Right hindlimb (tissue), 1 donor: Measurements from ENCODE around the gene ZFAND3.

Experiments
- DNase-seq: peaks from one replicate; pipeline ENCODE4 v3.0.0-alpha.2; 2018

The ZFAND3 gene

GRCh38 chr6:38174315-38174714 is 354.8 kb downstream of the ZFAND3 start:
- DNase-seq: no peak

DNA sequence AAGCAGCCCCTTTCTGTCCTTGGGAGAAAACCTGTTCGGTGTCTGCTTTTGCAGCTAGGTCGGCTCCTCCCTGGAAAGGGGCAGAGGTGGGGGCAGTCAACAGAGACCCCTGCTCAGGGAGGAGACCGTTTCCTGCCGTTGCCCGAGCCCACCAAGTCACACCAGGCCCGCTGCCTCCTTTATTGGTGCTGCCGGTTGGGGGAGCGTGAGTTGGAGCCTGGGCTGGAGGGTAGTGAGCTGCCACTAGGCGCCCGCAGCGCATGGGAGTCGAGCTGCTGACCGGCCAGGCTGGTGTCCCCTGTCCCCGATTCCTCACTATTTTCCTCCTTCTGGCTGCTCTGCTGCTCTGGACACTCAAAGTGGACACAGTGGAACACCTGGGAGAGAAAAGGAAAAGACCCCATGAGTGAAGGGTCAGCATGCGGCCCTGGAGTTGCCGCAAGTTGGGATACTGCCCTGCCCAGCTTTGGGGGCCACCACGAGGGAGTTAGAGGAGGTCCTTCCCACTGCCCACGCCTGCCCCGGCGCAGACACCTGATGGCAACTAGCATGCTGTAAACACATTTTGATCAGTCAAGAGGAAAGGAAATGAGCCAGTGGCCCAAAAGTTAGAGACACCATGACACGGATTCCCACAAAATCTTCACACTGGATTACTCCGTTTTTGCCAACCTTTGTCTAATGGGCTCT is 355.4 kb downstream of the ZFAND3 start:
- DNase-seq: no peak

DNA sequence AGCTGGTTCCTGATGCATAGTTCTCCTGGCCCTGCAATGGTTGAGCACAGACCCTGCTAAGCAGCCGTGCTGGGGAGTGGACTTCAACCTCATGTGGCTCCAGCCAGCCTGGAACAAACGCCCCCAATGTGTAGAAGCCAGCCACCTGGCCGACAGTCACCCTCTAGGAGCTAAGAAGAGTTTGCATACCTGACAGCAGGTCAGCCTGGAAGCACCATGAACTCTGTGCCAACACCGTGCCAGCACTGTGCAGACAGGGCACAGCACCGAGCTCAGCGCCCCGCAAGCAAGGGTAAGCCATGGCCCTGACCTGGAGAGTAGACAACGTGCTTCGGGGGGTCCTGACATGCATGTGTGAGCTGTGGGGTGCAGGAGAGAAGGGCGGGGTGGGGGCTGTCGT is 356.3 kb downstream of the ZFAND3 start:
- DNase-seq: no peak

DNA sequence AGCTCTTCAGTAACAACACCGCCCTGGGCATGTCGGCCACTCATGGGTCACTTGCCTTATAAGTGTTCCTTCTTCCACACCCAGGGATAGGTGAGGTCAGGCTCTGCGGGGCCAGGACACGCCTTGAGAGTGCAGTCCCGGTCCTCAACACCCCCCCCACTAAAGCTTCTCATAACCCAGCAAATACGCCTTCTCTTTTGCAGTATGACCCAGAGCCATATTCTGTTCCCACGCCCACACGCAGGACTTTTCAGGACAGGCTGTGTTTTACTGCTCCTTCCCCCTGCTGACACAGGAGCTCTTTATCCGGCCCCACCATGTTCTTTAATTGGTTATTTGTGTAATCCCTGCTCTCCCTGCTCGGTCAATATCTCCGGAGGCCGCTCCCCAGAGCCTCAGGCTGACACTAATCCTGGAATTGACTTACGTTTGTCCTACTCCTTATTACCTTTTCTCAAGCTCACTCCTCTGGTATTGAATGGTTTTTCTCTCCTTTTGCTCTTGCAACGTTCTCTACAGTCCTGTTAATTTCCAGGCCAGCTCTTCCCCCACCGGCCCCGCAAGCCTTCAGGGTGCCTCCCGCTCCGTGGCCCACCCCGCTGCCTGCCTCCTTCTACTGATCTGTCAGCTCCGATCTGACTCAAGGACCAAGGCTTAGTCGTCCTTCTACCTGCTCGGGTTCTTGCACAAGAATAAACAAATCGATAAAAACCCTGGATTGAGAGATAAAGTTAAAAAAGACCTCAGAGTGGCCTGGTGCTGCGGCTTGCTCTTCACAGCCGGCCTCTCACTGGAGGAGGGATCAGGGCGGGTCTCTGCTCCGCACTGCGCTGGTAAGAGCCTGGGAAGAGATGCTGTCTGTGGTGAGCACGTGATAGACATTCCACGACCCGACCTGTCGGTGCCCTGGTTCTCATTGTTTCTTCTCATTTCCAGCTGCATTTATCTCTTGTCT is 357.5 kb downstream of the ZFAND3 start:
- DNase-seq: no peak

- DNase-seq: peak; percentile 10
Observed at GRCh38 chr6:38177882-38178583, 358.5 kb downstream of the ZFAND3 start.

DNA sequence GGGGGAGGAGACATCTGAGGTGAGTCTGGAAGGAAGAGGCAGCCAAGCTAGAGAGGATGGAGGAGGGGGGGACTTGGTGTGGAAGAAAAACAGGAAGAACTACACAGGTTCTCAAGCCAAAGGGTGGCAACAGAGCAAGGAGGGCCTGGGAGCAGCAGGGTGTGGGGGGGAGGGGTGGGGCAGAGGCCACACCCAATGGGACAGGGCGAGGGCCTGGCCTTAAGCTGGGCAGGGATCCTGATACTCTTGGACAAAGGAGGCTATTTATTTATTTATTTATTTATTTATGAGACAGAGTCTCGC is 359.0 kb downstream of the ZFAND3 start:
- DNase-seq: peak; percentile 5

DNA sequence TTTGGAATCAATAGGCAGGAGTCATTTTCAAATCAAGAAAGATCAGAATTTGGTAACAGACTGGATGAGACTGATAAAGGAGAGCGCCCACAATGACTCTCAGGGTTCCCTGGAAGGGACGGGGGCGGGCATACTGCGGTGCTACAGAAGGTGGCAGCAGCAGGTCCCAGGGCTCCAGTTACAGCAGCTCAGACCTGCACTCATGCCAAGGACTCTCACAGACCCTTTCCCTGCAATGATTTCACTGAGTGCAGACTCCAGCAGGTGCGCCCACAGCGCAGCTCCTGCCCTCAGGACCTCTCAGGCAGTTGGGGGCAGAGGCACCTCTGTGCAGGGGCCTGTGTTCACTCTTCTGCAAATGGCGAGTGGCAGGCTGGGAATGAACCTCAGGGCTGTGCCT is 359.8 kb downstream of the ZFAND3 start:
- DNase-seq: peak; percentile 13

DNA sequence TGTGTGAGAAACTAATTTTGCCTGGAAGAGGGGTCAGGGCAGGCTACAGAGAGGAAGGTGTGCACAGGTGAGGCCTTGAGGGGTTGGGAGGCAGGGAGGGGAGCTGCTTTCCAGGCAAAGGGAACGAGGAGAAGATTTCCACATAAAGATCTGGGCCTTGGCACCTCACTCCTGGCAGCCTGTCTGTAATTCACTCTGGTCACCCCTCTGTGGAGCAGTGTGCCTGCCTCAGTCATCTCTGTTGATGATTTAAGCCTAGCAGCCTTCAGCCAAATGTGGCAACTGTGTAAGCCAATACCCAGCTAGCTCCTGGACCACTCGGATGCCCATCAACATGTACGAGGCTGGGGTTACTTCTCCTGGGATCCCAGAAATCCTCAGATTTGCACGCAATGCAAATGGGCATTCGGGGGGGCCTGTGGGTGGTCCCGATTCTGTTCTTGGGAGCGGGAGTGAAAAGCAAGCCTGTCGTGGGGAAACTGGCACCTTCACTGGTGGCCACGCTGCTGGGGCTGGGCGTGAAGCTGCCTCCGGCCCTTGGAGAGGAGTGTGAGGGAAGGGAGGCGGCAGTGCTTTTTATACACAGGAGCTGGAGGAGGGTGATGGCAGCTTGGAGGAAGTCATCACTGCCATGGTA is 360.4 kb downstream of the ZFAND3 start:
- peak; percentile 17 for DNase-seq

DNA sequence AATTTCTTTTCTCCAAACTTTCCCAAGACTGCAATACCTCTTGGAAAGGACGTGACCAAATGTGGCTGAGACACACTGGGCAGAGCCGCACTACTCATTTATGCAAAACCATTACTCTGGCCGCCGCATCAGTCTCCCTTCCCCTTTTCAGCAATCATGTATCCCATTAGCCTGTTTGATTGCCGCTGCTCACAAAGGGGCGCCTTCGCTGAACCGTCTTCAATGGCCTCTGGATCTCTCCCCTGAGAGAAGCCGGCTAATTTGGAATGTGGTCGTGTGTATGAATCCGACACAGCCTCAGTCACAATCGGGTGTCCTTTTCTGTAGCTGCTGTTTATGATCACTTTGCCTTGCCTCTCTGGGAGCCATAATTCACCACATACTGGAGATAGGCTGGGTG is 361.1 kb downstream of the ZFAND3 start:
- DNase-seq: peak; percentile 4

DNA sequence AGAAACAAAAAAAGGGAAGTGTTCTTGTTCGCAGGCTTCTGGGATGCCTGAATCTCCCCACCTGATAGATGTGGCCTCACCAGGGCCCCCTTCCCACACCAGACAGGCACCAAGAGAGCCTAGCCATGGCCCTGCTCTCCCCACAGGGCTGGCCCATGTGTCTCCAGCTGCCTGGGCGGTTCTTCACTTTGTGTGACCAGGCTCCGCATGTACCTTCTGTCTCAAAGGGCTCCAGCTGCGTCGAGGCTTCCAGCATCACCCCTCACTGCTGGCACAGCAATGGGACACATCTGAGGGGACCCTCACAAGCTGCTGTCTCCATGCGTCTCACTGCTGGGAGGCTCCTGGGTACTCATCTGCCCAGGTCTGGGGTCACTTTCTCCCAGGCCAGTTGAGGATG is 362.9 kb downstream of the ZFAND3 start:
- peak; percentile 3 for DNase-seq

DNA sequence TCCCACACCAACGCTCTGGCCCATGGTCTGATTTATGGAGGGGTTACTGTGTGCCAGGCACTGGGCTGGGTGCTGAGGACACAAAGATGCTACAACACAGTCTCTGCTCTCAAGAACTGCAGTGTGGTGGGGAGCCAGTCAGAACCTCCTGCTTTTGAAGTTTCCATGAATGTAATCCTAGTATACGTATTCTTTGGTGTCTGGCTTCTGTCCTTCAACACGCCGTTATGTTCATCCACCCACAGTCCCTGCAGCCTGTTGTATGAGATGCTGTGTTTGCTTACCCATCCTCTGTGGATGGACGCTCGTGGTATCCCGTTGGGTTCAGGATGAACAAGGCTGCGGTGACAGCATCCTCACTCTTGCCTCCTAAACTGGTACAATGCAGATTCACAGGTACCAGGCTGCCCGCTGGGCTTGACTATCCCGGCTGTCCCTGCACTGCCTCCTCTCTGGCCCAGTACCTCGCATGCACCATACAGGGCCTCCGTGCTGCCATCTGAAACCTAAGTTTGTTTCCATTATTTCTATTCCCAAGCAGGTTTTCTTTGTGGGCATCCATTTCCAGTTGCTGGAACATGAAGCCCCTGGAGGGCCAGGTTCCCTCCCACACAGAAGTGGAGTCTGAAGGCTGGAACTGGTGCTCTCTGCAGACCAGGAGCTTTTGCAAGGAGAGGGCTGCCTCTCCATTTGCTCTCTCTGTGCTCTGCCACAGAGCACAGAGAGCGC is 364.5 kb downstream of the ZFAND3 start:
- DNase-seq: no peak

DNA sequence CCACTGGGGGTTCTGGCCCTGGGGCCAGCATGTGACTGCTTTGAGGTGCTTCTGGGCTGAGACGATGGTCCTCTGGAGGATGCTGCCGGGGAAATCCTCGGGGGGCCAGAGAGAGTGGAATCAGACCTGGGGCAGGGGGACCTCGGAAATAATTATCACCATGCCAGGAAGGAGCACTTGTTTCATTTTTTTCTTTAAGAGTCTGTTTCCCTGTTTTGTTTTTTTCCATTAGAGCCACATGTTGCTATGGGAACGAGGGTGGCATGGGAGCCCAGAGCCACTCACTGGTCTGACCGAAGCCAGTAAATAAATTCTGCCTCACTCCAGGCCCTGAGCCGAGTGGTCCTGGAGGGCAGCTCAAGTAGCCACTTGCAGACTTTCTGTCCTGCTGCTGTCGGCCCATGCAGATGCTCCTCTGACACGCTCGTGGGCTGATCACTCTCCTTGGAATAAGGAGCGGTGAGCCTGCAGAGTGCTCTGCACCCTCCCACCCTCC is 365.1 kb downstream of the ZFAND3 start:
- no peak for DNase-seq

- no peak for DNase-seq
Observed at GRCh38 chr6:38185244-38185643, 365.7 kb downstream of the ZFAND3 start.

- DNase-seq: no peak
Observed at GRCh38 chr6:38185752-38186151, 366.2 kb downstream of the ZFAND3 start.

DNA sequence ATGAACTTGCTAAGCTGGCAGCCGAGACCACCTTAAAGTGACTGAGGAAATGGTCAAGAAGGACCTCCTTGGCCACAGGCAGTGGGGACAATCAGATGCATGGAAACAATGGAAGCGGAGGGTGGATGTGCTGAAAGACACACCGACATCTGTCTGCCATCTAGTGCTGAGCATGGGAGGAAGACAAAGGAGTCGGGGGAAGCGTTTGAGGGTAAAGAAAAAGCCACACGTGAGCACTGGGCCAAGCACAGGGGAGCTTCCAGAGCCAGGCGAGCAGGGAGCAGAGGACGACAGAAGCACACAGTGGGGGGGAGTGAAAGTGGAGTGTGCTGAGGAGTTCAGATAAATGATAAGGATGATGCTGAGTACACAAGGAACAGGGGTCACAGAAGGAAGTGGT is 367.8 kb downstream of the ZFAND3 start:
- no peak for DNase-seq

- DNase-seq: no peak
Observed at GRCh38 chr6:38187811-38188590, 368.5 kb downstream of the ZFAND3 start.

DNA sequence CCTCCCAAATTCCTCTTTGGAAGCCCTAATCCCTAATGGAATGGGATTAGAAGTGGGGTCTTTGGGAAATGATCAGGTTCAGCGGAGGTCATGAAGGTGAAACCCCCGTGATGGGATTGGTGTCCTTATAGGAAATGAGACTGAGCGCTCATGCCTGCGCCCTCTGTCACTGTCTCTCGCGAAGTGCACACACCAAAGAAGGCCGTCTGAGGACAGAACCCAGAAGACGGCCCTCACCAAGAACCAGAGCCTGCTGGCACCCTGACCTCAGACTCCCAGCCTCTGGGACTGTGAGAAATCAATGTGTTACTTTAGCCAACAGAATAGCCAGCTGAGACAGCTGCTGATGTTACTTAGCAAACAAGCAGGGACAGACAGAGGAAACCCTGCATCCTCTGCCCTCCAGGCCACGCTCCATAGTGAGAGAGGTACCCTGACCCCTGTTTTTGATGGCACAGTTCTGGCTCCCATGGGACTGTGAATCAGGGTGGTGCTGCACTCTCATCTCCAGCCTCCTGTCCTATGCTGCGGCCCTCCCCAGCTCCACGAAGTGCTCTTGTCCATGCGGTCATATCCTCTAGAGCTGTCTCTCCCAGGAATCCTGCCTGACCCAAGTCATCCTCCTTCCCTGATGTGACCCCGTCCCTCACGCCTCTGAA is 369.3 kb downstream of the ZFAND3 start:
- DNase-seq: no peak

DNA sequence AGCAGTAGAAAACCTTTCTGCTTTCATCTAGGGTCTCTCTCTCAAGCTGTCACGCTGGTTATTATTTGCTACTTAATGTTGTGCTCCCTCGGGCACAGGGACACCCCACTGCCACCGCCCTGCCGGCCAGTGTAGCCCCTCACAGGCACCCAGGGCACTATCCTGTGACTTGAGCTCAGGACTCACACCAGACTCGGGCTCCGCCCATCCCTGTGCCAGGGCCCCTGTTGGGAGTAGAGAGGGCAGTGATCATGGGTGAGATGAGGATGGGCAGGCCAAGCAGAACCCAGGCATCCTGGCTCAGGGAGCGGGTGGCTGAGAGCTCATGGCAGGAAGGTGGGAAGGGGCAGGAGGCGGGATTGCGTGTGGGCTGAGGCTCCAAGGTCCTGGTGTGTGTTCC is 371.9 kb downstream of the ZFAND3 start:
- DNase-seq: no peak

GRCh38 chr6:38192011-38192410 is 372.5 kb downstream of the ZFAND3 start:
- no peak for DNase-seq

- DNase-seq: no peak
Observed at GRCh38 chr6:38192487-38192886, 373.0 kb downstream of the ZFAND3 start.

GRCh38 chr6:38193051-38193450 is 373.5 kb downstream of the ZFAND3 start:
- DNase-seq: no peak
